Measurements from ENCODE around the gene OSBPL10.

- TF ChIP-seq POLR2A (IDR thresholded peaks at IDR 0.05) (no peak), POLR2AphosphoS5 (IDR thresholded peaks at IDR 0.05) (peak; percentile 10)
- TF ChIP-seq, protein P1, sequence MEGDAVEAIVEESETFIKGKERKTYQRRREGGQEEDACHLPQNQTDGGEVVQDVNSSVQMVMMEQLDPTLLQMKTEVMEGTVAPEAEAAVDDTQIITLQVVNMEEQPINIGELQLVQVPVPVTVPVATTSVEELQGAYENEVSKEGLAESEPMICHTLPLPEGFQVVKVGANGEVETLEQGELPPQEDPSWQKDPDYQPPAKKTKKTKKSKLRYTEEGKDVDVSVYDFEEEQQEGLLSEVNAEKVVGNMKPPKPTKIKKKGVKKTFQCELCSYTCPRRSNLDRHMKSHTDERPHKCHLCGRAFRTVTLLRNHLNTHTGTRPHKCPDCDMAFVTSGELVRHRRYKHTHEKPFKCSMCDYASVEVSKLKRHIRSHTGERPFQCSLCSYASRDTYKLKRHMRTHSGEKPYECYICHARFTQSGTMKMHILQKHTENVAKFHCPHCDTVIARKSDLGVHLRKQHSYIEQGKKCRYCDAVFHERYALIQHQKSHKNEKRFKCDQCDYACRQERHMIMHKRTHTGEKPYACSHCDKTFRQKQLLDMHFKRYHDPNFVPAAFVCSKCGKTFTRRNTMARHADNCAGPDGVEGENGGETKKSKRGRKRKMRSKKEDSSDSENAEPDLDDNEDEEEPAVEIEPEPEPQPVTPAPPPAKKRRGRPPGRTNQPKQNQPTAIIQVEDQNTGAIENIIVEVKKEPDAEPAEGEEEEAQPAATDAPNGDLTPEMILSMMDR (IDR thresholded peaks at IDR 0.05): no peak
Observed at GRCh38 chr3:31968927-31969418, 12.1 kb downstream of the OSBPL10 start.
